Suprapubic skin (tissue), 4 donors: ENCODE measurements around the gene FER.

Experiments used
- CTCF ChIP-seq, 2 donors: fragments of 200-600 bp in 1 of 2; fragments of 450-650 bp in 1 of 2; sonication (generic) in 1 of 2; IDR thresholded peaks; one replicate each; pipeline ENCODE4 v1.5.1; 2016 to 2019; ENCODE audit warnings: antibody characterized with exemption in 2 of 2, mild to moderate bottlenecking in 1 of 2, moderate library complexity in 1 of 2
- POLR2A ChIP-seq, 2 donors: fragments of 450-650 bp; IDR thresholded peaks; one replicate each; pipeline ENCODE4 v1.6.1; 2017; ENCODE audit warnings: antibody characterized with exemption in 2 of 2, mild to moderate bottlenecking in 2 of 2, moderate library complexity in 2 of 2
- POLR2AphosphoS5 ChIP-seq, 3 donors: sonication (generic); formaldehyde crosslinking; IDR thresholded peaks; one replicate each; pipeline ENCODE4 v1.6.1; 2017; ENCODE audit warnings: antibody characterized with exemption in 3 of 3

- no peak for TF ChIP-seq CTCF (IDR thresholded peaks at IDR 0.05)
- TF ChIP-seq POLR2A (IDR thresholded peaks at IDR 0.05) = no peak
- TF ChIP-seq POLR2AphosphoS5 (IDR thresholded peaks at IDR 0.05) = no peak
Observed at GRCh38 chr5:109141222-109142200, 393.8 kb downstream of the FER start.
